Cardiac muscle cell (in vitro differentiated cells and primary cell): Measurements from ENCODE around the gene MARCHF9. TPM values are rescaled to one million over a fixed set of nuclear protein-coding genes. Genes with fewer than 3 reads are reported as not detected.
"Not testable (repeated sequence)": the region's sequence is repeated elsewhere in the genome, so short reads cannot be mapped to it uniquely, and the experiment has no call there.

Experiments
- DNase-seq, 2 donors: peaks; one replicate each; pipeline versions ENCODE4 v3.0.0 to v3.0.0-alpha.2; 2010 to 2017; ENCODE audit warnings: low read depth in 1 of 2, low spot score in 1 of 2
- H3K27ac ChIP-seq: fragments of 200-600 bp; sonication (generic); 2 replicates; pipeline ENCODE4 v1.5.1; 2016
- H3K27me3 ChIP-seq: fragments of 200-600 bp; sonication (generic); 2 replicates; pipeline ENCODE4 v1.6.0; 2016; ENCODE audit warnings: control low read depth
- H3K36me3 ChIP-seq: fragments of 200-600 bp; sonication (generic); 2 replicates; pipeline ENCODE4 v1.5.1; 2016; ENCODE audit warnings: control low read depth
- H3K4me1 ChIP-seq: fragments of 200-600 bp; sonication (generic); 2 replicates; pipeline ENCODE4 v1.8.1; 2017; ENCODE audit warnings: low read depth, mild to moderate bottlenecking, mixed run types
- H3K4me3 ChIP-seq: fragments of 200-600 bp; sonication (generic); 2 replicates; pipeline ENCODE4 v1.5.1; 2016; ENCODE audit warnings: mild to moderate bottlenecking
- H3K9me3 ChIP-seq: fragments of 200-600 bp; sonication (generic); 2 replicates; pipeline ENCODE4 v1.5.1; 2017; ENCODE audit warnings: low read depth, mild to moderate bottlenecking, control low read depth
- polyA plus RNA-seq: library from polyadenylated mRNA; unstranded; fragments of >200 nt; fragmentation: Nextera tagmentation; extraction: Ambion mirVana; gene quantifications from 2 replicates; pipeline ENCODE4 v1.2.1, GENCODE V29; 2016
- total RNA-seq: library from RNA; depleted of rRNA; stranded (reverse); fragments of >200 nt; gene quantifications from 2 replicates; pipeline ENCODE4 v1.2.3, GENCODE V29; 2016
- TF ChIP-seq, protein P1 (sequence below): IDR thresholded peaks from 2 replicates; pipeline ENCODE4 v1.5.1; 2012; ENCODE audit warnings: low read depth, mild to moderate bottlenecking, low read length

MARCHF9 gene
- total and polyA plus RNA-seq, 2 experiments from 2014 or later, result 9.0 to 21.9 TPM

DNA sequence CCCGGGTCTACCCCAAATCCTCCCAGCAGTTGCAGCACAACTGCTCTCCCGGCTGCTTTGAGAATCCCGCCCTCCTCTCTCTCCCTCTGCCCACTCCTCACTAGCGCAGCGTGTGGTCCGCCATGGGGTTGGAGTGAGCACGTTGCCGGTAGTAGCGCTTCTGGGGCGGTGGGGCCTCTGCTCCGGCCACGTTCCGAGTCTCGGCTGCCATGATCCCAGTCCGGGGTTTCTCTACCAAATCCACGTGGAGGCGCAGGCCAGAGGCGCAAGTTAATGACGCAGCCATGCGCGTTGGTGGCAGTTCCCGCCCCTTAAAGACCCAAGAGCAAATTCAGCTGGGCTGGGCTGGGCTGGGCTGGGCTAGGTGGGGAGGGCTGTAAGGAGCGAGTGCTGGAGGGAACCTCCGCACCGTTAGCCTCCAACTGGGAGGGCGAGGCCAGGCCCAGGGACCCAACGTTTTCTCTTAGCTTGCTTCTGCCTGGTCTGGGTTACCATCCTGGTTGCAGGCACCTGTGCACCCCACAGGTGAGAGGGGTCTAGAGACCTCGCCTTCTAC, 17.0 kb downstream of the MARCHF9 start, which contains the start of gene METTL1:
Gene METTL1, minus strand, starts transcription at position 233 of the 556 bp plus-strand sequence. Its CDS starts 22 bp downstream, at position 211.
- H3K27ac ChIP-seq, result peak within 1 kb of the TSS; percentile 86
- DNase-seq, result peak; percentile 96 to 98
- peaks cover 9% of the 10 kb centered on the region for H3K27me3 ChIP-seq
- H3K4me1 ChIP-seq, result peaks cover 4% of the 10 kb centered on the region
- no peaks in the 10 kb centered on the region for H3K9me3 ChIP-seq
- TF ChIP-seq, protein P1, sequence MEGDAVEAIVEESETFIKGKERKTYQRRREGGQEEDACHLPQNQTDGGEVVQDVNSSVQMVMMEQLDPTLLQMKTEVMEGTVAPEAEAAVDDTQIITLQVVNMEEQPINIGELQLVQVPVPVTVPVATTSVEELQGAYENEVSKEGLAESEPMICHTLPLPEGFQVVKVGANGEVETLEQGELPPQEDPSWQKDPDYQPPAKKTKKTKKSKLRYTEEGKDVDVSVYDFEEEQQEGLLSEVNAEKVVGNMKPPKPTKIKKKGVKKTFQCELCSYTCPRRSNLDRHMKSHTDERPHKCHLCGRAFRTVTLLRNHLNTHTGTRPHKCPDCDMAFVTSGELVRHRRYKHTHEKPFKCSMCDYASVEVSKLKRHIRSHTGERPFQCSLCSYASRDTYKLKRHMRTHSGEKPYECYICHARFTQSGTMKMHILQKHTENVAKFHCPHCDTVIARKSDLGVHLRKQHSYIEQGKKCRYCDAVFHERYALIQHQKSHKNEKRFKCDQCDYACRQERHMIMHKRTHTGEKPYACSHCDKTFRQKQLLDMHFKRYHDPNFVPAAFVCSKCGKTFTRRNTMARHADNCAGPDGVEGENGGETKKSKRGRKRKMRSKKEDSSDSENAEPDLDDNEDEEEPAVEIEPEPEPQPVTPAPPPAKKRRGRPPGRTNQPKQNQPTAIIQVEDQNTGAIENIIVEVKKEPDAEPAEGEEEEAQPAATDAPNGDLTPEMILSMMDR, result no peak
- no peaks in the 10 kb centered on the region for H3K36me3 ChIP-seq
- H3K4me3 ChIP-seq, result peak within 1 kb of the TSS; percentile 57

DNA sequence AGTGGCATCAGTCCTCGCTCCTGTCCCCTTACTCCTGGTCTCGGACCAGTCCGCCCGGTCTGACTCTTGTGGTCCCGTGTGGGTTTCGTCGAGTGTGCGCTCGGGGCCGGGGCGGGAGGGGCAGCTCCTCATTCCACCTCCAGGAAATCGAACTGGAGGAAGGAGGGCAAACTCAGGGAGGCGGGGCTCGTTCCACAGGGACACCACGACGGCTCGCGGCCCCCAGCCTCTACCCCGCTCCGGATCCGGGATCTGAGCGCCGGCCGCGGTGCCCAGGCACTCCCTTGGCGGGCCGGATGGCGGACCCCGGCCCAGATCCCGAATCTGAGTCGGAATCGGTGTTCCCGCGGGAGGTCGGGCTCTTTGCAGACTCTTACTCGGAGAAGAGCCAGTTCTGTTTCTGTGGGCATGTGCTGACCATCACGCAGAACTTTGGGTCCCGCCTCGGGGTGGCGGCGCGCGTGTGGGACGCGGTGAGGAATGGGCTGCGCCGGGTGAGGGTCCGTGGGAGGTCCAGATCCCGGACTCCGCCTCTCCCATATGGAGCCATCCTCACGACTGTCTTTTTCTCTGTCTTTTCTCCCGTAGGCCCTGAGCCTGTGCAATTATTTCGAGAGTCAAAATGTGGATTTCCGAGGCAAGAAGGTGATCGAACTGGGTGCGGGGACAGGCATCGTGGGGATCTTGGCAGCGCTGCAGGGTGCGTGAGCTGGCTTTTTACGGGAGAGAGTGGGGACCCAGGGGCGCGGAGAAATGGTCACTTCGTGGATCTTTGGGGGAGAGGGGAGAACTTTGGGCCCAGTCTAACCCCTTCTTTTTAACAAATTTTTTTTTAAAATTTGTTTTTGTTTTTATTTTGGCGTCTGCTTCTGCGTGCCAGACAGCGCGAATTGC, 17.8 kb downstream of the MARCHF9 start, which contains the start of gene EEF1AKMT3:
Gene EEF1AKMT3, plus strand, starts transcription at position 186 of the 894 bp plus-strand sequence. Its CDS starts 111 bp downstream, at position 297.
- Histone ChIP-seq H3K36me3 (no peaks in the 10 kb centered on the region), H3K27me3 (peaks cover 2% of the 10 kb centered on the region), H3K9me3 (no peaks in the 10 kb centered on the region), H3K4me3 (peak within 1 kb of the TSS; percentile 57), H3K27ac (peak within 1 kb of the TSS; percentile 86), H3K4me1 (peaks cover 4% of the 10 kb centered on the region)
- DNase-seq, result peak; percentile 54 to 57
- TF ChIP-seq, protein P1, result no peak

DNA sequence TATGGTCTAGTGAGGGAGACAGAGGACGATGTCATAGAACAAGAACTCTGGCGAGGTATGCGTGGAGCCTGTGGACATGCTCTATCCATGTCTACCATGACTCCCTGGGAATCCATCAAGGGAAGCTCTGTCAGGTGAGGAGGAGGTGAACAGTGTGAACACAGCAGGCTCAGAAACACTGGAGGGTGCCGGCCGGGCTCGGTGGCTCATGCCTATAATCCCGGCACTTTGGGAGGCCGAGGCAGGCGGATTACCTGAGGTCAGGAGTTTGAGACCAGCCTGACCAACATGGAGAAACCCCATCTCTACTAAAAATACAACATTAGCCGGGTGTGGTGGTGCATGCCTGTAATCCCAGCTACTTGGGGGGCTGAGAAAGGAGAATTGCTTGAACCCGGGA, 19.7 kb downstream of the MARCHF9 start:
- not testable (repeated sequence) for H3K9me3 ChIP-seq, H3K27ac ChIP-seq, H3K27me3 ChIP-seq, DNase-seq, H3K4me1 ChIP-seq, H3K4me3 ChIP-seq, H3K36me3 ChIP-seq

DNA sequence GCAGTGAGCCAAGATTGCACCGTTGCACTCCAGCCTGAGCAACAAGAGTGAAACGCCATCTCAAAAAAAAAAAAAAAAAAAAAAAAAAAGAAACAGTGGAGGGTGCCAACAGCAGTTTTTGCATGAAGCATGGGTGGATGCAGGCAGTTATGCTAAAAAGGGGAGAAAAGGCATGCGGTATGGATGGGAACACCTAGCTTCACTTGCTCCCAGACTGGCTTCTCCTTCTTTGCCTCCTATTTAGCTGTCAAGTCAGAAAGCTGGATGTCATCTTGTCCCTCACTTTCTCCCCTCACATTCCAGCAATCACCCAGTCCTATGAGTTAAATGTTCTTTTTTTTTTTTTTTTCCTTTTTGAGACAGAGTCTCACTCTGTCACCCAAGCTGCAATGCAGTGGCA, 20.1 kb downstream of the MARCHF9 start:
- Histone ChIP-seq H3K4me3 (no peak overlapping the region), H3K4me1 (peaks cover 4% of the 10 kb centered on the region), H3K36me3 (no peaks in the 10 kb centered on the region), H3K27me3 (no peaks in the 10 kb centered on the region), H3K9me3 (no peaks in the 10 kb centered on the region), H3K27ac (no peak overlapping the region)
- TF ChIP-seq, protein P1, result no peak
- DNase-seq, result no peak

DNA sequence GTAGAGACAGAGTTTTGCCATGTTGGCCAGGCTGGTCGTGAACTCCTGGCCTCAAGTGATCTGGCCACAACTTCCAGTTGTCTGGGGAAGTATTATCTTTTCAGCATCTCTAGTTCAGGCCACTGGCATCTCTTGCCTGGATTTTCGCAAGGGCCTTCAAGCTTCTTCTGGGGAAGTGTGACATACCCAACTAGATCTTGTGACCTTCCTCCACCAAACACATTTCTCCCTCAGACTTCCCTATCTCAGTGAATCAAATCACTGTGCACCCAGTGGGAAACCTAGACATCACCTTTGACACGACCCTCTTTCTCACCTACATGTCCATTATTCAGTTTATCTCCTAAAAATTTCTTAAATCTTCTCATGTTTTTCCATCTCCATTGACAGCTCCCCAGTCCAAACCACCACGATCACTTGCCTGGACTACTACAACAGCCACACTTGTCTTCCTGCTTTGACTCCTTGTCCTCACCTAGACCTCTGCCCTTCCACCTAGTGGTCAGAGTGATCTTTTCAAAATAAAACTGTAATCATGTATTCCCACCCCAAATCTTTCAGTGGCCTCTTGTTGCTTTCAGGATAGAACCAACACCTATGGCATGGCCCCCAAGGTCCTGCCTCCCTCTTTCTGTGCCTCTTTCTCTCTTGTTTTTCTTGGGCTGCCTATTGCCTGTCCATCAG, 20.8 kb downstream of the MARCHF9 start:
- Histone ChIP-seq H3K27me3 (no peaks in the 10 kb centered on the region), H3K4me3 (no peak overlapping the region), H3K9me3 (no peaks in the 10 kb centered on the region), H3K4me1 (peaks cover 4% of the 10 kb centered on the region), H3K27ac (no peak overlapping the region), H3K36me3 (no peaks in the 10 kb centered on the region)
- no peak for DNase-seq
- TF ChIP-seq, protein P1, result no peak
